HG03565 (cell line): Measurements from ENCODE around the gene ITLN1.

ENCODE experiments used
- ATAC-seq: cut with Tn5 transposase; IDR thresholded peaks from one replicate; pipeline ENCODE4 v1.9.1; 2021; ENCODE audit warnings: mild to moderate bottlenecking, moderate library complexity; ENCODE audit not compliant: unreplicated experiment

Gene ITLN1

GRCh38 chr1:160826546-160826945, 58.4 kb downstream of the ITLN1 start:
- ATAC-seq: no peak
